Stimulated activated effector memory CD8-positive, alpha-beta T cell treated with anti-CD3 and anti-CD28 coated beads, Interleukin-12 subunit alpha, Interleukin-12 subunit beta, amount 100 ng/mL, for 72 hours (primary cell): Measurements from ENCODE around the gene ARSA.
"Not testable (repeated sequence)": the region's sequence is repeated elsewhere in the genome, so short reads cannot be mapped to it uniquely, and the experiment has no call there.

Experiments used
- ATAC-seq: fragments of 150-1000 bp; cut with Tn5 transposase; 2 replicates; pipeline ENCODE4 v1.10.0; 2021
- DNase-seq, 2 donors: peaks; one replicate each; pipeline ENCODE4 v3.0.0; 2021 to 2022; ENCODE audit warnings: low spot score in 2 of 2
- H3K27ac Mint-ChIP-seq: one replicate; pipeline ENCODE4 v1.8.0; 2022; ENCODE audit warnings: mild to moderate bottlenecking, mixed read lengths
- H3K36me3 Mint-ChIP-seq: one replicate; pipeline ENCODE4 v1.8.0; 2022; ENCODE audit warnings: mild to moderate bottlenecking, mixed read lengths
- H3K4me1 Mint-ChIP-seq: one replicate; pipeline ENCODE4 v1.8.0; 2022; ENCODE audit warnings: mixed read lengths
- H3K4me3 Mint-ChIP-seq: one replicate; pipeline ENCODE4 v1.8.0; 2022; ENCODE audit warnings: mild to moderate bottlenecking, mixed read lengths
- H3K9me3 Mint-ChIP-seq: one replicate; pipeline ENCODE4 v1.8.0; 2022; ENCODE audit warnings: mixed read lengths

ARSA gene

DNA sequence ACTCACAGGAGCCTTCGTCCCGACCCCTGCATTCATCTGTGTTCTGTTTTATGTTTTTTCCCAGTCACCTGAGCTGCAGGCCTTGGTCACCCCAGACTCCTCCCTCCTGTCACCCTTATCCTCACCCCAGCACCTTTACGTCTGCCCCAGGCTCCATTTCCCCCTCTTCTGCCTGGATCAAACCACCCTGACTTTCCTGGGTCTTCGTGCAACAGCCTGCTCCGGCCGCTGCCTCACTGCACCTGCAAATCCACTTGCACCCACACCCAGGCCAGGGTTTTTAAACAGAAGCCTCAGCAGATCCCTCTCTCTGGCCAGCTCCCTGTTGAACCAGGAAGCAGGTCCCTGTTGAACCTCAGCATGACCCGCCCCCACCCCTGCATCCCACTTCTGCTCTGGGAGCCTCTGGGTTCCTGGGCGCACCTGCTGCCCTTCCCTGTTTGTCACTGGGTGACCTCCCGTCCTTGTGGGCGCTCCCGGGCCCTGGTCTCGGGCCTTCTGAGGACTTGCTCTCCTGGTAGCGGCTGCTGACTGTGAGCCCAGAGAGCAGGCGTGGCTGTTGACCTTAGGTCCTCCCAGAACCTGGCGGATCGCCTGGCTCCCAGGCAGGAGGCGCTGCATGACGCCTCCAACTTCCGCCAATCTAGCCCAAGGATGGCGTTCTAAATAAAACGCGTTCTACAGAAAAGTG is 14.5 kb downstream of the ARSA start:
- Mint-ChIP-seq H3K4me1 (peaks cover 15% of the 10 kb centered on the region), H3K9me3 (no peaks in the 10 kb centered on the region), H3K27ac (peak overlapping the region; percentile 50), H3K36me3 (no peaks in the 10 kb centered on the region), H3K4me3 (no peak overlapping the region)
- no peak for DNase-seq
- no peak for ATAC-seq

DNA sequence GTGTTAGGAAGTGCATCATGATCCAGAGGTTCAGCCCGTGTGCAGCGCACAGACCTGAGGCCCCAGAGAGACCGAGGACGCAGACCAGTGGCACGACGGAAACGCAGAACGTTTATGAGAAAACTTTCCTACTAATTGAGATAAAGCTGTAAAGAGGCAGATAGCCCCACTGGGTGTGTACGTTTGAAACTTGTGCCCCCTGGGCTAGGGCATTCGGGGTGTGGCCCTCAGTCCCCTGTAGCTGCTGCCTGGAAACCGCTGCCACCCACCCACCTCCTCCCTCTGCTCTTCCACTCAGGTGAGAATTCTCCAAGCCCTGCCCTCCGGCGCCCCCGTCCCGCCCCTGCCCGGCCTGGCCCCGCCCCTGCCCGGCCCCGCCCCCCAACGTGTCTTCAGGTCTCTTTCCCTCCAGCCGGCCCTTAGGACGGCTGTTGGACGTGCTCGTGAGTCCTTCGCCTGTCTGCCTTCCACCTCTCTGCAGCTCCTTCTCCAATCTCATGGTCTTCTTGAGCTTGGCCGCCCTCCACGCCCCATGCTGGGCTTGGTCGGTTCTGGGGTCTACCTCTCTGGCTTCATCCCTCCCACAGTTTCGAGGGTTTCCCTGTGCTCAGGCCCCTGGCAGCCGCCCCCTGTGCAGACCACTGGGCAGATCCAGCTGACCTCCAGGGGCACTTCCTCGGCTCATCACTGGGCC is 15.3 kb downstream of the ARSA start:
- H3K4me3 Mint-ChIP-seq = no peak overlapping the region
- DNase-seq (no peak), ATAC-seq (peak; percentile 45)
- peaks cover 16% of the 10 kb centered on the region for H3K4me1 Mint-ChIP-seq
- no peak overlapping the region for H3K27ac Mint-ChIP-seq
- no peaks in the 10 kb centered on the region for H3K9me3 Mint-ChIP-seq
- H3K36me3 Mint-ChIP-seq = no peaks in the 10 kb centered on the region

DNA sequence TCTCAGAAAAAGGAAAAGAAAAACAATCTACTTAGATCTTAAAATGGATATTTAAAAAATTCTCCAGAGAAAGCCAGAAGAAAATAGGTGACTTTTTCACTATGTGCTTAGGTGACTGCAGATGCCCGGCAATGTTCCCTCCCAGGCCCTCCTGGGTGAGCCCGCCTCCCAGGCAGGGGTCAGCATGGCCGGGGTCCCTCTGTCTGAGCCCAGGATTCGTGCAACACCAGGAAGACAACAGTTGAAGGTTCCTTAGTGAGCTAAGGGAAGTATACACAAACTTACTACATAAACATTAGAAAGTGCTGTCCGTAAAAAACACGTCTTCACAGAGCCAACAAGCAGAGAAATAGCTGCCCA is 15.8 kb downstream of the ARSA start:
- Mint-ChIP-seq H3K36me3 (no peaks in the 10 kb centered on the region), H3K27ac (no peak overlapping the region), H3K9me3 (no peaks in the 10 kb centered on the region), H3K4me1 (peaks cover 21% of the 10 kb centered on the region), H3K4me3 (no peak overlapping the region)
- ATAC-seq (no peak), DNase-seq (no peak)

DNA sequence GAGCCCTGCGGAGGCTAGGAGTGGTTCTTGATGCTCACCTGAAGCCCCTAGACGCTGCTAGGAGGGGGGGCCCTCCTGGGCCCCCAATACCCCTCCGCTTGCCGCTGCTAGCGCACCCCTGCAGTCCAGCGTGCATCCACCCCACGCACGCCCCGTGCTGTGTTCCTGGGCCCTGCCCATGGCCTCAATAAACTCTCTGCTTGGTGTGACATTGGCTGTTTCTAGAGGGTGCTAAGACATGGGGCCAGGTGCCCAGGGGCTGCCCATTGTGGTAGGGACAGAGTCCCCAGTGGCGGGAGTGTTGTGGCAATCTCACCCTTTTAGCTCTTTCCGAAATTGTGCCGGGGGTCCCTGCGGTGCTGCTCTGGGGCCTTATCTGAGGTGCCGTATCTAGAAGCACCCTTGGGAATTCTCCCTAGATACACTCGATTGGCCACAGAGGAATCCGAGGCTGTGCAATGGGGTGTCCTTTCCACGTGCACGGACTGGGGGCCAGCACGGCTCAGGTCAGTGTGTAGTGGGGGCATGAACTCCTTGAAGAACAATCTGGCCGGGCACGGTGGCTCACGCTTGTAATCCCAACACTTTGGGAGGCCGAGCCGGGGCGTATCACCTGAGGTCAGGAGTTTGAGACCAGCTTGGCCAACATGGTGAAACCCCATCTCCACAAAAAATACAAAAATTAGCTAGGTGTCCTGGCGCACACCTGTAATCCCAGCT is 16.5 kb downstream of the ARSA start:
- H3K4me3 Mint-ChIP-seq = no peak overlapping the region
- DNase-seq (no peak), ATAC-seq (no peak)
- H3K4me1 Mint-ChIP-seq = peaks cover 21% of the 10 kb centered on the region
- H3K36me3 Mint-ChIP-seq = no peaks in the 10 kb centered on the region
- H3K9me3 Mint-ChIP-seq = no peaks in the 10 kb centered on the region
- no peak overlapping the region for H3K27ac Mint-ChIP-seq

DNA sequence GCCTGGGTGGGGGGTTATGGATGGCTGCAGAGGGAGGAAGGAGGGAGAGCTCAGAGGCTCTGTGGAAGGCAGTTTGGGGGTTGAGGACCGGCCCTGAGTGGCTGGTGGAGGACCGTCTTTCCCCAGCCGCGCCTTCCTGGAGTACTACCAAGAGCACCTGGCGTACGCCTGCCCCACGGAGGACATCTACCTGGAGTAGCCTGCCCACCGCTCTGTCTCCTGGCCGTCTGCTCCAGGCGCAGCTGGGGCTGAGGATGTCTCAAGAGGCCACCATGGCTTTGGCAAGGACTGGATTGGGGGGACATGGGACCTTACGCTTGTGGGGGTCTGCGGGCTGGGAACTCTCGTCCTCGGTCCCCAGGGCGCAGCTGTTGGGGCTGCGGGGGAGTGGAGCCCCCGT is 17.4 kb downstream of the ARSA start:
- no peak for DNase-seq
- H3K9me3 Mint-ChIP-seq = no peaks in the 10 kb centered on the region

DNA sequence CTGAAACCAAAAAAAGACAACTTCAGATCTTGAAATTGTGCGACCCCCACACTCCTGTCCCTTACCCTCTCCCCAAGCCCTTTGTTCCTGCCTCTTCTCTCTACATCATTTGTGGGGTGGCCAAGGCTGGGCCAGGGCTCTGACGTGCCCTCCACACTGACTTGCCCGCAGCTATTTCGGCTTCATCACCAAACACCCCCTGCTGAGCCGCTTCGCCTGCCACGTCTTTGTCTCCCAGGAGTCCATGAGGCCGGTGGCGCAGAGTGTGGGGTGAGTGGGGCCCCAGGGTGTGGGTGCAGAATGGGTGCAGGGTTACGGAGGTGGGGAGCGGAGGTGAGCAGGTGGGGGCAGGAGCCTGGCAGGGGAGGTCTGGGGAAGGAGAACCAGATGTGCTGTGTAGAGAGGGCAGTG is 17.9 kb downstream of the ARSA start:
- H3K27ac Mint-ChIP-seq = no peak overlapping the region
- H3K4me3 Mint-ChIP-seq = no peak overlapping the region
- H3K4me1 Mint-ChIP-seq = peaks cover 21% of the 10 kb centered on the region
- DNase-seq (no peak), ATAC-seq (no peak)
- H3K9me3 Mint-ChIP-seq = no peaks in the 10 kb centered on the region
- no peaks in the 10 kb centered on the region for H3K36me3 Mint-ChIP-seq

More for the DNA sequence above, 17.4 kb downstream of the ARSA start:
- no peak for ATAC-seq
- Mint-ChIP-seq H3K27ac (no peak overlapping the region), H3K4me1 (peaks cover 21% of the 10 kb centered on the region), H3K4me3 (no peak overlapping the region), H3K36me3 (no peaks in the 10 kb centered on the region)

DNA sequence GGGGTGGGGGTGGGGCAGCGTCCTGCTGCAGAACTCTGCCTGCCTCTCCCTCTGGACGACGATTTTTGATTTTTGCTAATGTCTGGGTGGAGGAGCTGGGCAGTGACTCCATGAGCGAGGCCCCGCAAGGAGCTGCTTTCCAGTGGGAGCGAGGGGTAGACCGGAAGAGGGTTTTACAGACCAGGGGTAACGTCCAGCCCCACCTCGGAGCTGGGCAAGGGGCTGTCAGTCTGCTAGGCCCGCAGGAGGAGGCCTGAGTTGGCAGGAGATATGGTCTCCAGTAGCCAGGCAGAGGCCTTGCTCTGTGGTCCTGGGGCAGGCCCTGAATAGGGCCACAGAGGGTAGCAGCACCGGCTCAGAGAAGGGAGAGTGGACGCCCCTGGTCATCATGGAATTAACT is 18.4 kb downstream of the ARSA start:
- Mint-ChIP-seq H3K9me3 (no peaks in the 10 kb centered on the region), H3K27ac (no peak overlapping the region), H3K4me3 (no peak overlapping the region), H3K4me1 (peaks cover 21% of the 10 kb centered on the region), H3K36me3 (no peaks in the 10 kb centered on the region)
- ATAC-seq (no peak), DNase-seq (no peak)

DNA sequence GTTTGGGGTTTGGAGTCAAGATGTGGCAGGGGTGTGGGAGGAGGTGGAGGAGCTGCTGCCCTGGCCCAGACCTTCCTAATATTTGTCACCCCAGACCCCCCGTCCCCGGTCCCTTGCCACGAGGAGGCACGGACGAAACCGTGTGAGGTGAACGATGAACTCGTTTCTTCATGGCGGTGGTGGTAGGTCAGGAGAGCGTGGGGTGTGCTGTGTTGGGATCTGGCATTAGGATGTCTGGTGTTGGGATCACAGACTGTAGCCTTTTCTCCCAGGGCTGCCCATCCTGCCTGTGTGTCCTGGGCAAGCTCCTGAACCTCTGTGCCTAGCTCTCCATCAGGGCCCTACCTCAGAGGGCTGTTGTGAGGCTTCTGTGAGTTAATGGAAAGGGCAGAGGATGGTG is 19.0 kb downstream of the ARSA start:
- Mint-ChIP-seq H3K27ac (no peak overlapping the region), H3K36me3 (no peaks in the 10 kb centered on the region), H3K4me1 (peaks cover 21% of the 10 kb centered on the region), H3K4me3 (no peak overlapping the region), H3K9me3 (no peaks in the 10 kb centered on the region)
- ATAC-seq = no peak
- no peak for DNase-seq

DNA sequence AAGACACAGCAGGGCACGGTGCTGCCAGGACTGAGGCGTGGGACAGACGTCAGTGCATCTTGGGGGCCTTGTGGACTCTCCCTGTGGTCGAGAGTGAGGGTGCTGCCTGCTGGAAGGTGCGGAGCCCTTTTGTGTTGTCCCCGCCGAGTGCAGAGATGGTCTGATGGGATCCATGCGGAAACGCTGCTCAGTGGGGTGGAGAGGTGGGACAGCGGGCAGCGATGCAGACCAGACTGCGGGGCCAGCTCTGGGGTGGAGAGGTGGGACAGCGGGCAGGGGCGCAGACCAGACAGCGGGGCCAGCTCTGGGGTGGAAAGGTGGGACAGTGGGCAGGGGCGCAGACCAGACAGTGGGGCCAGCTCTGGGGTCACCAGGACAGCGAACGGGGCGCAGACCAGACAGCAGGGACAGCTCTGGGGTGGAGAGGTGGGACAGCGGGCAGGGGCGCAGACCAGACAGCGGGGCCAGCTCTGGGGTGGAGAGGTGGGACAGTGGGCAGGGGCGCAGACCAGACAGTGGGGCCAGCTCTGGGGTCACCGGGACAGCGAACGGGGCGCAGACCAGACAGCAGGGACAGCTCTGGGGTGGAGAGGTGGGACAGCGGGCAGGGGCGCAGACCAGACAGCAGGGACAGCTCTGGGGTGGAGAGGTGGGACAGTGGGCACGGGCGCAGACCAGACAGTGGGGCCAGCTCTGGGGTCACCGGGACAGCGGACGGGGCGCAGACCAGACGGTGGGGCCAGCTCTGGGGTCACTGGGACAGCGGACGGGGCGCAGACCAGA is 19.7 kb downstream of the ARSA start:
- not testable (repeated sequence) for ATAC-seq, H3K4me3 Mint-ChIP-seq, H3K27ac Mint-ChIP-seq, H3K9me3 Mint-ChIP-seq, DNase-seq, H3K36me3 Mint-ChIP-seq
- H3K4me1 Mint-ChIP-seq = peaks cover 18% of the 10 kb centered on the region

DNA sequence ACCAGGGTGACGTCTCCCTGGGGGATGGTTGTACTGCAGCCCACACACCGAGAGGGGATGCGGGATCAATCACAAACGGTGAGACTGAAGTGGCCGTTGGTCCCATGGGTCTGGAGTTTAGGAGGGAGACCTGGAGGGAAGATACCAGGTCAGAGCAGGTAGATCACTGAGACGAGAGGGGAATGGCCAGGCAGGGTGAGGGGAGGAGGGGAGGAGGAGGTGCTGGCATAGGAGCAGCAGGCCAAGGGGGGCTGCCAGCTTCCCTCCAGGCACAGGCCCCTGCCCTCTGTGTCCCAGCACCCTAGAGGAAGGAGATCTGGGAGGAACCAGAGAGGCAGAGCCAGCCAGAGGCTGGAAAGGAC is 20.3 kb downstream of the ARSA start:
- H3K36me3 Mint-ChIP-seq = no peaks in the 10 kb centered on the region
- peaks cover 12% of the 10 kb centered on the region for H3K4me1 Mint-ChIP-seq
- ATAC-seq = no peak
- no peak overlapping the region for H3K4me3 Mint-ChIP-seq
- no peaks in the 10 kb centered on the region for H3K9me3 Mint-ChIP-seq
- no peak for DNase-seq
- H3K27ac Mint-ChIP-seq = no peak overlapping the region

DNA sequence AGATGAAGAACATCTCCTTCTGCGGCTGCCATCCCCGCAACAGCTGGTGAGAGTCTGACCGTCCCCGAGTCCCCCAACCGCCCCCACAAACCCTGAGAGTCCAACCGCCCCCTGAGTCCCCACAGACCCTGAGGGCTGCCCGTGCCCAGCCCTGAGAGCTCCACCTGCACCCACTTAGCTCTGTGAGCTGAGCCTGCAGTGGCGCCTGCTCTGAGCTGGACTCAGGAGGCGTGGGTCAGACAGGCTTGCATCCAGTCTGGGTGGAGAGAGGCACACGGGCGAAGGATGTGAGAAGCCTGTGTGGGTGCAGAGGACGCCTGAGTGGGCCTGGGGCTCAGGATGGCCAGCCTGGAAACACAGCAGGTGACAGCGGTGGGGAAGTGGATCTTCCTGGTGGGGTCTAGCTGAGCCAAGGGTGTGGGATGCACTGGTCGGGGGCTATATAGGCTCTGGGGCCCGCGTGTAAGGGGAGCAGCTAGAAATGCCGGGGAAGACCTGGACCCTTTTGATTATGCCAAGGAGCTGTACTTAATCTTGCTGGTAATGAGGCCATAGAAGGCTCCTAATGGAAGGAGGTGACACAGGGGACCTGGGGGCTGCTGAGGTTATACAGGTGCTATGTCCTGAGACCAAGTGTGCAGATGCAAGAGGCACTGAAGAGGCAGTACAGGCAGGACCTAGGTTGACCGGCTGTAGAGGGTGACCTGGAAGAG is 20.9 kb downstream of the ARSA start:
- DNase-seq (no peak), ATAC-seq (no peak)
- Mint-ChIP-seq H3K36me3 (no peaks in the 10 kb centered on the region), H3K9me3 (no peaks in the 10 kb centered on the region), H3K4me3 (no peak overlapping the region), H3K4me1 (peaks cover 10% of the 10 kb centered on the region), H3K27ac (no peak overlapping the region)

DNA sequence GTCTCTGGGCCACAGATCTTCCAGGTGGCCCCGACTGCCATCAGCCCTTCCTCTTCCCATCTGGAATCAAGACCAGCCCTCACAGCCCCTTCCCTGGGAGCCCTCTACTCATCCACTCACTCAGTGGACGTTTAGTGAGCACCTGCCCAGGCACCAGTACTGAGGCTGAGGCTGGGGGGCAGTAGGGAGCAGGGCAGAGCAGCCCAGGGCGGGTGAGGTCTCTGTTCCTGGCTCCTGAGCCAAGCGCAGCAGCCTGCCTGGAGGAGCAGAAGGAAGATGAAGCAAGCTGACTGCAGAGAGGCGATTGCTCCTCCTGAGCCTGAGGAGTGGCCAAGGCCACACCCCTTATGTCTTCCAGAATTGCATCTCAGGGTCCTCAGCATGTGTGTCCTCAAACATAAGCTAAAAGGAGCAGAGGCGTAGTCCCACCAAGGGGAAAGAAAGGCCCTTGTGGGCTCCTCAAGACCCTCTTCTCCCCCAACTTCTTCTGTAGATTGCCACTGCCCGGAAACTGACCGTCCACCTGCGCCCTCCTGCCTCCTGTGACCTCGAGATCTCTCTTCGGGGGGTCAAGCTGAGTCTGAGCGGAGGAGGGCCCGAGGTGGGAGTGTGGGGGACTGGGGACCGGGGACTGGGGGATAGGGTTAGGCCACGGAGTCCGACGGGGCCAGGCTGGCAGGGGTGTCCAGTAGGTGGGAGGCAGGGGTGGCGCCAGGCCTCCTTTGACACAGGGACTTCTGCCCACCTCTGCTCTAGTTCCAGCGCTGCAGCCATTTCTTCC is 21.6 kb downstream of the ARSA start:
- DNase-seq = no peak
- no peak overlapping the region for H3K27ac Mint-ChIP-seq
- ATAC-seq = no peak

DNA sequence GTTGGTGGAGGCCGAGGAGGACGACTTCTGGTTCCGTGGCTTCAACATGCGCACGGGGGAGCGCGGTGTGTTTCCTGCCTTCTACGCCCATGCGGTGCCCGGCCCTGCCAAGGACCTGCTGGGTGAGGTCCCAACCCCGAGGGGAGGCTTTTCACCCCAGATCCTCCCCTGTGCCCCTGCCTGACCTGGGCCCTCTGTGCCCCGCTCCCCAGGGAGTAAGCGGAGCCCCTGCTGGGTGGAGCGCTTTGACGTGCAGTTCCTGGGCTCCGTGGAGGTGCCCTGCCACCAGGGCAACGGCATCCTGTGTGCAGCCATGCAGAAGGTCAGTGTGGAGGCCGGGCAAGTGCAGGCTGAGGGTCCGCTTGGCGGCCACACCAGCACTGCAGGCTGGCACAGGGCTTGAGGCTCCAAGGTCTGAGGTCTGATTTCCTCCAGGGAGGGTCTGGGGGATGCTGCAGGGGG is 22.3 kb downstream of the ARSA start:
- ATAC-seq = no peak

More for the DNA sequence above, 21.6 kb downstream of the ARSA start:
- no peaks in the 10 kb centered on the region for H3K36me3 Mint-ChIP-seq
- H3K4me1 Mint-ChIP-seq = peaks cover 16% of the 10 kb centered on the region
- H3K9me3 Mint-ChIP-seq = no peaks in the 10 kb centered on the region
- H3K4me3 Mint-ChIP-seq = no peak overlapping the region

DNA sequence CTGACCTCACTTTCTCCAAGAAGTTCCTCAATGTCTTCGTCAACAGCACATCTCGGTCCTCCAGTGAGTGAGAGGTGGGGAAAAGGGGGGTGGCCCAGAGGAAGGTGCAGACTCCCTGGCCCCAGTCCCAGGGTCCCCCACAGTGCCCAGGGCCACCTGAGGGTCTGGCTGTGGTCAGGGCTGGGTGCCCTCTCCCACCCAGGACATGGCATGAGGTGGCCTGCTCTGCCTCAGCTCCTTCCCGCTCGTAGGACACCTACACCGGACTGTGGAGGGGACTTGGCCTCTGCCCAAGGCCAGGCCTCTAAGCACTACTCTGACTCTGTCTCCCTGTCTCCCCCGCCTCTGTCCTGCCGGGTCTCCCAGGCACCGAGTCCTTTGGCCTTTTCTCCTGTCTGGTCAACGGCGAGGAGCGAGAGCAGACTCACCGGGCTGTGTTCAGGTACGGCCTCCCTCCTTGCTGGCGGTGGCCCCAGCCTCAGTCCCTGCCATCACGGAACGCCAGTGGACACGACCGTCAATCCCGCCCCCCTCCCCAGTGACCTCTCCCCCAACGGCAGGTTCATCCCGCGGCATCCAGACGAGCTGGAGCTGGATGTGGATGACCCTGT is 22.8 kb downstream of the ARSA start:
- H3K4me1 Mint-ChIP-seq = peaks cover 16% of the 10 kb centered on the region
- no peak overlapping the region for H3K27ac Mint-ChIP-seq
- ATAC-seq (no peak), DNase-seq (no peak)
- no peaks in the 10 kb centered on the region for H3K36me3 Mint-ChIP-seq
- H3K9me3 Mint-ChIP-seq = no peaks in the 10 kb centered on the region
- H3K4me3 Mint-ChIP-seq = no peak overlapping the region

More for the DNA sequence above, 22.3 kb downstream of the ARSA start:
- peaks cover 16% of the 10 kb centered on the region for H3K4me1 Mint-ChIP-seq
- H3K9me3 Mint-ChIP-seq = no peaks in the 10 kb centered on the region
- no peak for DNase-seq
- H3K36me3 Mint-ChIP-seq = no peaks in the 10 kb centered on the region
- H3K4me3 Mint-ChIP-seq = no peak overlapping the region
- H3K27ac Mint-ChIP-seq = no peak overlapping the region
